Thyroid gland (tissue), 4 donors: ENCODE measurements around the gene C6.

Experiments used
- CTCF ChIP-seq, 6 experiments: fragments of 200-600 bp in 3 of 6; fragments of 450-650 bp in 3 of 6; sonication (generic) in 3 of 6; IDR thresholded peaks; one replicate each; pipeline ENCODE4 v1.5.1; 2016 to 2019; ENCODE audit warnings: antibody characterized with exemption in 6 of 6, mild to moderate bottlenecking in 2 of 6, inconsistent platforms in 1 of 6, moderate library complexity in 1 of 6
- POLR2A ChIP-seq, 2 donors: fragments of 450-650 bp; IDR thresholded peaks; one replicate each; pipeline ENCODE4 v1.6.1; 2017; ENCODE audit warnings: antibody characterized with exemption in 2 of 2, mild to moderate bottlenecking in 2 of 2, moderate library complexity in 1 of 2

- TF ChIP-seq CTCF (IDR thresholded peaks at IDR 0.05) (no peak), POLR2A (IDR thresholded peaks at IDR 0.05) (no peak)
Measured at GRCh38 chr5:41203033-41203432, 10.3 kb downstream of the C6 start.
